ENCODE results near the gene COX6B2. TPM values are rescaled to one million over a fixed set of nuclear protein-coding genes. Genes with fewer than 3 reads are reported as not detected.

The COX6B2 gene
- total RNA-seq, 4 donors from 2014 or later, result 0.19 TPM; not detected in 3

DNA sequence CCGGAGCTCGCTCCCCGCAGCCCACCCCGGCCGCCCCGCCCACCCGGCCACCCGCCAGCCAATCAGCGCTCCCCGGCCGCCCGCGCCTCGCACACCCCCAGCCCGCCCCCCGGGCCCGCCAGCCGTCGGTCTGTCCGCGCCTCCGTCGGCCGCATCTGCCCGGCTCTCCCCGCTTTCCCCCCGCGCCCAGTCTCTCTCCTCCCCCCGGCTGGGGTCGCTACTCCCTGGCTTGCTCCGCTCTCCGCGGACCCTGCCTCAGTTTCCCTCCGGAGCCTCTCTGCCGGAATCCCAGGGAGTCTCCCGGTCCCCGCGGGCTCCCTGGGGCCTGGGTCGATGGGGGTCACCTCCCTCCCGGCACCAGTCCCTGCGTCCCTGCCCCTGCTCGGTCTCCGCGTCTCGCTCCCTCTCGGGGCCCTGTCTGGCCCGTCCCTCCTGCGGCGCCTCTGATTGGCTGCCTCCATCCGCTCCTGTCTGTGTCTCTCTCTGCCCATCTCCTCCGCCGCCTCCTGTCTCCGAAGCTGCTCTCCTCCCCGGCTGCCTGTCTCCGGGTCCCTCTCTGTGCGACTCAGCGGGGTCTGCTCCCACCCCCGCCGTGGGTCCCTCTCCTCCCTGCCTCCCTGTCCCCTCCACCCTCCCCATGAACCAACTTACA lies 15.3 kb upstream of the COX6B2 start:
- Histone ChIP-seq H3K27ac (replicated peaks in 1 of 4) (no peak overlapping the region), H3K9me3 (no peaks in the 10 kb centered on the region), H3K27me3 (peaks cover 5 to 96% (median 51%) of the 10 kb centered on the region in 4 donors), H3K36me3 (no peaks in the 10 kb centered on the region), H3K4me3 (peak overlapping the region; percentile 31 to 48 (median 38)), H3K4me1 (peaks cover 17 to 30% (median 28%) of the 10 kb centered on the region in 4 donors)
- intact Hi-C loops (cut with DNase I), result no loop called here
- DNase-seq (ENCODE audit: extremely low spot score), result no peak
- WGBS, result 0% methylated on average over 24 of the region's 59 CpGs
- TF ChIP-seq CTCF (IDR thresholded peaks at IDR 0.05), result no peak
- TF ChIP-seq POLR2AphosphoS5 (IDR thresholded peaks at IDR 0.05), result no peak
- TF ChIP-seq POLR2A (IDR thresholded peaks at IDR 0.05; ENCODE audit: low read depth), result no peak
- TF ChIP-seq EP300 (IDR thresholded peaks at IDR 0.05), result no peak

DNA sequence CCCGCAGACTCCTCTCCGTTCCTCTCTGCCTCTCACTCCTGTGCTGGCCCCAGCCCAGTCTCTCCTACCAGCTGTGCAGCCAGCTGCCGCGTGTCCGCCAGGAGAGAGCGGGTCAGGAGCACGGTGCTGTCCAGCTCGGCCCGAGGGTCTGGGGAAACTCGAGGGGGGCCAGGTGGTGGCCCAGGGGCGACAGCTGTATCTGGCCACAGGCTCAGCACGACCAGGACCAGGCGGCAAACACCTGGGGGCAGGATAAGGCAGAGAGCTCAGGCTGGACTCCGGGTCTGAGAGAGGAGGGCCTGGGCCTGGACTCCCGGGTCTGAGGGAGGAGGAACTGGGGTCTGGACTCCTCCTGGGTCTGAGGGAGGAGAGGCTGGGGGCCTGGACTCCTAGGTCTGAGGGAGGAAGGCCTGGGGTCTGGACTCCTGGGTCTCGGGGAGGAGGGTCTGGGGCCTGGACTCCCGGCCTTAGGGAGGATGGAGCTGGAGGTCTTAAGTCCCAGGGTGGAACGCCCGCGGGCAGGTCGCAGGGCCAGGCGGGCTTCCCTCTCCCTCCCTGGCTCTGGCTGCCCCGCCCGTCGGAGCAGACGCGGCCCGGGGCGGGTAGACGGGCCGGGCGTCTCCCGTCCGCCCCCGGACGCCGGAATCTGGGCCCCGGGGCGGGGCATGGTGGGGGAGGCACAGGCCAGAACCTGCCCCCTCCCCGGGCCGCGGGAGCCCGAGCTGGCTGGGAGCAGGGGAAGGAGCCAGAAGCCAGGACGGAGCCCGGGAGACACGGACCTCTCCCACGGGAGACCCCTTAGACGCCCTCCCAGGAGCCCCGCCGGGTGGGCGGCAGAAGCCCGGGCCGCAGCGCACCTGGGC lies 14.4 kb upstream of the COX6B2 start:
- Histone ChIP-seq H3K27ac (replicated peaks in 1 of 4) (no peak overlapping the region), H3K36me3 (no peaks in the 10 kb centered on the region), H3K4me1 (peaks cover 14 to 24% (median 22%) of the 10 kb centered on the region in 4 donors), H3K9me3 (no peaks in the 10 kb centered on the region), H3K27me3 (peaks cover 5 to 87% (median 46%) of the 10 kb centered on the region in 4 donors), H3K4me3 (peak overlapping the region; percentile 18 to 48 (median 30))
- intact Hi-C loops (cut with DNase I), result no loop called here
- DNase-seq (ENCODE audit: extremely low spot score), result no peak
- WGBS, result 32% methylated on average over 14 of the region's 54 CpGs
- TF ChIP-seq EP300 (IDR thresholded peaks at IDR 0.05), result no peak
- no peak for TF ChIP-seq POLR2AphosphoS5 (IDR thresholded peaks at IDR 0.05)
- no peak for TF ChIP-seq POLR2A (IDR thresholded peaks at IDR 0.05; ENCODE audit: low read depth)
- no peak for TF ChIP-seq CTCF (IDR thresholded peaks at IDR 0.05)

- WGBS, result 67% methylated on average over 1 of the region's 16 CpGs
- Histone ChIP-seq H3K9me3 (no peaks in the 10 kb centered on the region), H3K27ac (replicated peaks in 1 of 4) (no peak overlapping the region), H3K4me1 (peaks cover 13 to 22% (median 21%) of the 10 kb centered on the region in 4 donors), H3K36me3 (no peaks in the 10 kb centered on the region), H3K4me3 (no peak overlapping the region), H3K27me3 (peaks cover 5 to 79% (median 41%) of the 10 kb centered on the region in 4 donors)
- no peak for TF ChIP-seq POLR2A (IDR thresholded peaks at IDR 0.05; ENCODE audit: low read depth)
- no peak for TF ChIP-seq POLR2AphosphoS5 (IDR thresholded peaks at IDR 0.05)
- TF ChIP-seq CTCF (IDR thresholded peaks at IDR 0.05), result no peak
- no peak for TF ChIP-seq EP300 (IDR thresholded peaks at IDR 0.05)
- intact Hi-C loops (cut with DNase I), result no loop called here
- DNase-seq (ENCODE audit: extremely low spot score), result no peak
Measured at GRCh38 chr19:55368106-55368505, 13.6 kb upstream of the COX6B2 start.

- TF ChIP-seq CTCF (IDR thresholded peaks at IDR 0.05) (no peak), POLR2A (IDR thresholded peaks at IDR 0.05; ENCODE audit: low read depth) (no peak), EP300 (IDR thresholded peaks at IDR 0.05) (no peak), POLR2AphosphoS5 (IDR thresholded peaks at IDR 0.05) (no peak)
- 80% methylated on average over 3 of the region's 3 CpGs for WGBS
- H3K36me3 ChIP-seq, result no peaks in the 10 kb centered on the region
- DNase-seq (ENCODE audit: extremely low spot score), result no peak
- no peaks in the 10 kb centered on the region for H3K9me3 ChIP-seq
- peaks cover 5 to 78% (median 28%) of the 10 kb centered on the region in 4 donors for H3K27me3 ChIP-seq
- intact Hi-C loops (cut with DNase I), result no loop called here
- no peak overlapping the region for H3K4me3 ChIP-seq
- H3K4me1 ChIP-seq, result peaks cover 13 to 22% (median 21%) of the 10 kb centered on the region in 4 donors
- H3K27ac ChIP-seq (replicated peaks in 1 of 4), result no peak overlapping the region
Measured at GRCh38 chr19:55366790-55367189, 12.3 kb upstream of the COX6B2 start.
